ENCODE results near the gene CBLN3.

- TF ChIP-seq, protein P1, sequence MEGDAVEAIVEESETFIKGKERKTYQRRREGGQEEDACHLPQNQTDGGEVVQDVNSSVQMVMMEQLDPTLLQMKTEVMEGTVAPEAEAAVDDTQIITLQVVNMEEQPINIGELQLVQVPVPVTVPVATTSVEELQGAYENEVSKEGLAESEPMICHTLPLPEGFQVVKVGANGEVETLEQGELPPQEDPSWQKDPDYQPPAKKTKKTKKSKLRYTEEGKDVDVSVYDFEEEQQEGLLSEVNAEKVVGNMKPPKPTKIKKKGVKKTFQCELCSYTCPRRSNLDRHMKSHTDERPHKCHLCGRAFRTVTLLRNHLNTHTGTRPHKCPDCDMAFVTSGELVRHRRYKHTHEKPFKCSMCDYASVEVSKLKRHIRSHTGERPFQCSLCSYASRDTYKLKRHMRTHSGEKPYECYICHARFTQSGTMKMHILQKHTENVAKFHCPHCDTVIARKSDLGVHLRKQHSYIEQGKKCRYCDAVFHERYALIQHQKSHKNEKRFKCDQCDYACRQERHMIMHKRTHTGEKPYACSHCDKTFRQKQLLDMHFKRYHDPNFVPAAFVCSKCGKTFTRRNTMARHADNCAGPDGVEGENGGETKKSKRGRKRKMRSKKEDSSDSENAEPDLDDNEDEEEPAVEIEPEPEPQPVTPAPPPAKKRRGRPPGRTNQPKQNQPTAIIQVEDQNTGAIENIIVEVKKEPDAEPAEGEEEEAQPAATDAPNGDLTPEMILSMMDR (IDR thresholded peaks at IDR 0.05) = no peak
- no peak for TF ChIP-seq EP300 (IDR thresholded peaks at IDR 0.05)
Measured at GRCh38 chr14:24432259-24433131, 3.0 kb upstream of the CBLN3 start.

All from stomach (tissue), 4 donors.